Stimulated activated effector memory CD8-positive, alpha-beta T cell treated with anti-CD3 and anti-CD28 coated beads, Interleukin-12 subunit alpha, Interleukin-12 subunit beta, amount 100 ng/mL, for 72 hours (primary cell): Measurements from ENCODE around the gene DGLUCY.
"Not testable (repeated sequence)": the region's sequence is repeated elsewhere in the genome, so short reads cannot be mapped to it uniquely, and the experiment has no call there.

Experiments used
- ATAC-seq: fragments of 150-1000 bp; cut with Tn5 transposase; 2 replicates; pipeline ENCODE4 v1.10.0; 2021
- DNase-seq, 2 donors: peaks; one replicate each; pipeline ENCODE4 v3.0.0; 2021 to 2022; ENCODE audit warnings: low spot score in 2 of 2
- H3K27ac Mint-ChIP-seq: one replicate; pipeline ENCODE4 v1.8.0; 2022; ENCODE audit warnings: mild to moderate bottlenecking, mixed read lengths
- H3K36me3 Mint-ChIP-seq: one replicate; pipeline ENCODE4 v1.8.0; 2022; ENCODE audit warnings: mild to moderate bottlenecking, mixed read lengths
- H3K4me1 Mint-ChIP-seq: one replicate; pipeline ENCODE4 v1.8.0; 2022; ENCODE audit warnings: mixed read lengths
- H3K4me3 Mint-ChIP-seq: one replicate; pipeline ENCODE4 v1.8.0; 2022; ENCODE audit warnings: mild to moderate bottlenecking, mixed read lengths
- H3K9me3 Mint-ChIP-seq: one replicate; pipeline ENCODE4 v1.8.0; 2022; ENCODE audit warnings: mixed read lengths

The DGLUCY gene

DNA sequence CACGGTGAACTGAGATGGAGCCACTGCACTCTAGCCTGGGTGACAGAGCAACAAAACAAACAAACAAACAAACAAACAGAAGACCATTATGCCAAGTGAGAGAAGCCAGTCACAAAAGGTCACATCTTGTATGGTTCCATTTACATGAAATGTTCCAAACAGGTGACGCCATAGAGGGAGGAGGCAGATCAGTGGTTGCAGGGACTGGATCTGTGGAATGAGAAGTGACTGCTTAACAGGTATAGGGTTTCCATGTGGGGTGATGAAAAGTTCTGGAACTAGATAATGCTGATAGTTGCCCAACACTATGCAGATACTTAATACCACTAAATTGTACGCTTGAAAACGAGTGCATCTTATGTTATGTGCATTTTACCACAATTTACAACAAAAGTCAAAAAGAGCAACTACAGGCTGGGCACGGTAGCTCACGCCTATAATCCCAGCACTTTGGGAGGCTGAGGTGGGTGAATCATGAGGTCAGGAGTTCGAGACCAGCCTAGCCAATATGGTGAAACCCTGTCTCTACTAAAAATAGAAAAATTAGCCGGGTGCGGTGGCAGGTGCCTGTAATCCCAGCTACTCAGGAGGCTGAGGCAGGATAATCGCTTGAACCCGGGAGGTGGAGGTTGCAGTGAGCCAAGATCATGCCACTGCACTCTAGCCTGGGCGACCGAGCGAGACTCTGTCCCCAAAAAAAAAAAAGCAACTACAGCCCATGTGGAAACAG is 20.0 kb upstream of the DGLUCY start:
- not testable (repeated sequence) for H3K27ac Mint-ChIP-seq, H3K4me3 Mint-ChIP-seq, H3K36me3 Mint-ChIP-seq, ATAC-seq, DNase-seq, H3K9me3 Mint-ChIP-seq
- peaks cover 26% of the 10 kb centered on the region for H3K4me1 Mint-ChIP-seq

DNA sequence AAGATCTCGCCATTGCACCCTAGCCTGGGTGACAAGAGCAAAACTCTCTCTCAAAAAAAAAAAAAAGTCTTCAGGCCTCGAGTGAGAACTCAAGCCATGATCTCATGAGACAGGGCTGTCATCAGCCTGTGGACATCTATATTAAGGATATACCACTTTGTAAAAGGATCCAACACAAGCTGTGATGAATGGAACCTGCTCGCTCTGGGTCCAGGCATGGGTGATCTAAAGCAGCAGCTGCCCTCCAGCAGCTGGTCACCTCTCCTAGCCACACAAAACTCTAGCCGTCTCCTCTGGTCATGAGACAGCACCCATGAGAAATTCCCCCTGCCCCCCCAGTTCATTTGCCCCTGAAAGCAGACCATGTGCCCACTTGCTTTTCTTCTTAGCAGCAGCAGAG is 19.1 kb upstream of the DGLUCY start:
- H3K27ac Mint-ChIP-seq: no peak overlapping the region
- H3K36me3 Mint-ChIP-seq: peaks cover under 1% of the 10 kb centered on the region
- ATAC-seq (no peak), DNase-seq (no peak)
- peaks cover 29% of the 10 kb centered on the region for H3K4me1 Mint-ChIP-seq
- no peaks in the 10 kb centered on the region for H3K9me3 Mint-ChIP-seq
- H3K4me3 Mint-ChIP-seq: no peak overlapping the region

DNA sequence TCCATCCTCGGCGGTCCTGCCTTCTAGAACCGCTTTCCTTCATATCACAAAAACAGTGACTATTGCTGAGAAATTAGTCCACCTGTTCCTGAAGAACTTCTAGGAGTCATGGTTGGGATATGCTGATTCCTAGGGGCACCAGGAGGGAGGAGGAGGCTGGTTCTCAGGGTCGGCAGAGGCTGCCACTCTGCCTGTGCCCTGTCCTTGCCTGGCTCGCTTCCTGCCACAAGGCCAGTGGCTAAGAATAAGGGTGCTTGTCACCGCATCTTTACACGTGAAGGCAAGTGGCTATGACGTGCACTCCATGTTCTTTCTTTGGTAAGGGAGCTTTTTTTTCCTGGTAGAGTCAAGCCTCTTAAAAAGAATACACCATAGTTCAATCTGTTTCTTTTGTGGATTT is 18.7 kb upstream of the DGLUCY start:
- peaks cover 4% of the 10 kb centered on the region for H3K36me3 Mint-ChIP-seq
- ATAC-seq: no peak
- no peak overlapping the region for H3K4me3 Mint-ChIP-seq

DNA sequence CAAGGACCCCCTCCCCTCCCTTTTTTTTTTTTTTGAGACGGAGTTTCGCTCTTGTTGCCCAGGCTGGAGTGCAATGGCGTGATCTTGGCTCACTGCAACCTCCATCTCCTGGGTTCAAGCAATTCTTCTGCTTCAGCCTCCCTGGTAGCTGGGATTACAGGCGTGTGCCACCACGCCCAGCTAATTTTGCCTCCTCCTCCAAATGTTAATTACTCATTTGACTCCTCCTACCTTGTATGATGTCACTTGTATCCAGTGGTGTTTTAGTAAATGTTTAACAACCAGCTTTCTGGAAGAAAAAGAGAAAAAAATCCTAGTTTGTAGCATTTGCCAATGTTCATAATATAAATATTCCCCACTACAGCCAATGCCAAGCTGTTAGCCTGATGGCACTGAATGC is 16.2 kb upstream of the DGLUCY start:
- not testable (repeated sequence) for H3K4me3 Mint-ChIP-seq, H3K27ac Mint-ChIP-seq, ATAC-seq, H3K9me3 Mint-ChIP-seq, H3K36me3 Mint-ChIP-seq, DNase-seq
- peaks cover 24% of the 10 kb centered on the region for H3K4me1 Mint-ChIP-seq

More for the DNA sequence above, 18.7 kb upstream of the DGLUCY start:
- no peak for DNase-seq
- Mint-ChIP-seq H3K4me1 (peaks cover 32% of the 10 kb centered on the region), H3K27ac (no peak overlapping the region), H3K9me3 (no peaks in the 10 kb centered on the region)

DNA sequence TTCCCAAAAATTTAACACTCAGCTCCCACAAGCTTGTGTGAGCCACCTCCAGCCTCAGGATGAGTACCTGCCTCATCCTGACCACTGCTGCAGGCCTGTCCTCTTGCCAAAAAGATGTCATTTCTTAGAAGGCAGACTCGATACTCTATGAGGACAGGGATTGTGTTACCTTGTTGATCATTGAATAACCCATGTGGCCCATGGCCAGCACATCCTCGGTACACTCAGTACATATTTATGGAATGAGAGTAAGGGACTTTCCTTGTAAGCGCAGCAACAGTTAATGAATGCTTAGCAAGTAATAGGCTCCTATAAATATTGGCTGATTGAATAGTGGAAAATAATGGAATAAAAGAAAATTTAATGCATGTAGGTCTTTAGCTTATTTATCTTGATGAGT is 15.3 kb upstream of the DGLUCY start:
- H3K27ac Mint-ChIP-seq: peak overlapping the region; percentile 18
- DNase-seq (no peak), ATAC-seq (no peak)
- no peak overlapping the region for H3K4me3 Mint-ChIP-seq
- H3K9me3 Mint-ChIP-seq: no peaks in the 10 kb centered on the region
- peaks cover 22% of the 10 kb centered on the region for H3K4me1 Mint-ChIP-seq
- H3K36me3 Mint-ChIP-seq: peaks cover 4% of the 10 kb centered on the region

DNA sequence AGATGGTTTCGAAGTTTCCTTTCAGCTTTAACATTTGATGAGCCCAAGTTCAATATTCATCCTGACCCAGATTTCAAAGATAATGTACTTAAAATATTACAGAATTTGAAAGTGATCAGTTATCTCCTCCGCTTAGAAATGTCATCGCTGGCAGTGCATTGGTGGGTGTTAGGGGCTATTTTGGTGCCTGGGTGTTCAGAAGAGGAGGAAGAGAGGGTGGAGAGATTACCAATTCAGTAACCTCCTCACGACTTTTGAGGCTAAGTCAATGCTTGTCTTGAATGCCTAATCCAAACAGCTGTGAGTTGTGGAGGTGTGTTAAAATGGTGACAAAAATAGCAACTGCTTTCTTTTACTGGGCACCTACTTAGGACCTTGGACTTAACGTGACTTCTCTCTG is 13.8 kb upstream of the DGLUCY start:
- Mint-ChIP-seq H3K27ac (peak overlapping the region; percentile 68), H3K36me3 (peaks cover 4% of the 10 kb centered on the region), H3K9me3 (no peaks in the 10 kb centered on the region), H3K4me3 (peak overlapping the region; percentile 31), H3K4me1 (peaks cover 20% of the 10 kb centered on the region)
- DNase-seq: no peak
- peak; percentile 91 for ATAC-seq

DNA sequence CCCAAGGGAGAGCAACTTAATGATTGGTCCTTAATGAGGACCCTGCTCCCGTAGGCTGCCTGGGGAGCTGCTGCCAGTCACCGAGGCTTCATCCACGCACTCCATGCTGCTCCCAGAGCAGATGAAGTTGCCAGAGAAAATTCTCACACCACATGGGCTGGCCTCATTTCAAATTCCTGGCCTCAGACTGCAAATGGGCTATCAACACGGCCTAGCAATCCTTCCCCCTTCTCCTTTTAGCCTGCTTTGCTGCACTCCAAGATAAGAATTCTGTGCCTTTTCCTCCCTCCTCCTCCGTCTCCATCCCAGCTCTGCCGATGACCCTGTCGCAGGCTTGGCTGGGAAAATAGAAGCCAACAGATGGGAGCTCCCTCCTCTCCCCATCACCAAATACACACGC is 10.8 kb upstream of the DGLUCY start:
- H3K27ac Mint-ChIP-seq: no peak overlapping the region
- no peak overlapping the region for H3K4me3 Mint-ChIP-seq
- ATAC-seq (no peak), DNase-seq (no peak)
- no peaks in the 10 kb centered on the region for H3K9me3 Mint-ChIP-seq
- peaks cover 29% of the 10 kb centered on the region for H3K4me1 Mint-ChIP-seq
- H3K36me3 Mint-ChIP-seq: peaks cover 5% of the 10 kb centered on the region

DNA sequence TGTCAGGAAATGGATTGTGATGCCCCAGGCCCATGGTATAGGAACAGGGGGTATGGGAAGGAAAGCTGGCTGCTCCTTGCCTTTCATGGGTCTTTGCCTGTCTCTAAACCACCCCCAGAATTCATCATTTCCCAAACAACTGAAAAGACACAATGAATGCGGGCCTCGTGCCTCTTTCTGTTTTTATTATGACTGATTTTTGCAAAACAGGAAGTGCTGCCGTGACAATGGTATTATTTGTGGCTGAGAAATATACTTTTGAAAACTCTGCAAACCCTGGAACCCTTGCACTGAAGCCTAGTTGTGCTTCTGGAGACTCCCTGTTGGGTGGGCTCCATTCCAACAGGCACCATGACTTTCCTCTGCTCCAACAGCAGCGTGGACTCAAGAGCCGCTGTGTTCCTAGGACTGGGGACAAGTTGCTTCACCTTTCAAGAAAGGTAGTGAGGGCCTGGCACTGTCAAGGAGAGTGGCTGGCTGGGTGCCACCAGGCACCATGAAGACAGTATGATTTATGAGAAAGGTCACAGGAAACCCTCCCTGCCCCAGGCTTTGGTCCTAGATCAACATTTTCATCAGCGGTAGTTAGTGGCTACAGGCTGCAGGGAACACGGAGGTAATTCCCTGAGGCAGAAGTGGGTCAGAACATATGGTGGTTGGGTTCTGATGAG is 4.8 kb upstream of the DGLUCY start:
- peak; percentile 25 to 78 for DNase-seq
- ATAC-seq: peak; percentile 61
- H3K4me3 Mint-ChIP-seq: peak overlapping the region; percentile 52
- peaks cover 17% of the 10 kb centered on the region for H3K36me3 Mint-ChIP-seq
- no peaks in the 10 kb centered on the region for H3K9me3 Mint-ChIP-seq
- peak overlapping the region; percentile 92 for H3K27ac Mint-ChIP-seq
- H3K4me1 Mint-ChIP-seq: peaks cover 57% of the 10 kb centered on the region

DNA sequence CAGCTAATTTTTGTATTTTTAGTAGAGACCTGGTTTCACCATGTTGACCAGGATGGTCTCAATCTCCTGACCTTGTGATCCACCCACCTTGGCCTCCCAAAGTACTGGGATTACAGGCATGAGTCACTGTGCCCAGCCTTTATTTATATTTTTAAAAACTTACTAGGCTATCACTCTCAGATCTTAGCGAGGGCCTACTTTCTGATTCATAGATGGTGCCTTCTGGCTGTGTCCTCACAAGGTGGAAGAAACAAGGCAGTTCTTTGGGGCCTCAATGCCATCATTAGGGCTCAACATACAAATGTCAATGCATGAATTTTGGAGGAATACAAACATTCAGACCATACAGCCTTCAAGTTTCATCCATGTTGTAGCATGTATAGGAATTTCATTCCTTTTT is 2.4 kb upstream of the DGLUCY start:
- peaks cover 74% of the 10 kb centered on the region for H3K4me1 Mint-ChIP-seq
- H3K36me3 Mint-ChIP-seq: peaks cover 36% of the 10 kb centered on the region
- no peak overlapping the region for H3K4me3 Mint-ChIP-seq
- H3K27ac Mint-ChIP-seq: no peak overlapping the region
- no peaks in the 10 kb centered on the region for H3K9me3 Mint-ChIP-seq
- ATAC-seq (no peak), DNase-seq (no peak)

DNA sequence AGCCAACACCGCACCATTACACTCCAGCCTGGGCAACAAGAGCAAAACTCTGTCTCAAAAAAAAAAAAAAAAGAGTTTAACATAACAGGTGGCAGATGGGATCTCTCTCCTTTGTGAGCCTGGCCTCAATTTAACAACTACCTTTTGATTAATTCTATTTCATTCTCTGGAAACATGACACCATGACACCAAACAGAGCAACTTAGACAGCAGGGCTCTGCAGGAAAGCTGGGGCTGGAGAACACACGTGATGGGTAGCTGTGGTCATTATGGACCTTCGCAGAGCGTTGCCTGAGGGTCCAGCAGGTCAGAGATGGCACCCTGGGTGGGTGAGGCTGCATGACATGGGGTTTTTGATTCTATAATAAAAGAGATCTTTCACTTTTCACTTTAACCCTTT is 1.7 kb upstream of the DGLUCY start:
- peak overlapping the region; percentile 97 for H3K4me3 Mint-ChIP-seq
- no peaks in the 10 kb centered on the region for H3K9me3 Mint-ChIP-seq
- H3K27ac Mint-ChIP-seq: peak overlapping the region; percentile 99
- DNase-seq (no peak), ATAC-seq (no peak)
- peaks cover 43% of the 10 kb centered on the region for H3K36me3 Mint-ChIP-seq
- H3K4me1 Mint-ChIP-seq: peaks cover 81% of the 10 kb centered on the region

DNA sequence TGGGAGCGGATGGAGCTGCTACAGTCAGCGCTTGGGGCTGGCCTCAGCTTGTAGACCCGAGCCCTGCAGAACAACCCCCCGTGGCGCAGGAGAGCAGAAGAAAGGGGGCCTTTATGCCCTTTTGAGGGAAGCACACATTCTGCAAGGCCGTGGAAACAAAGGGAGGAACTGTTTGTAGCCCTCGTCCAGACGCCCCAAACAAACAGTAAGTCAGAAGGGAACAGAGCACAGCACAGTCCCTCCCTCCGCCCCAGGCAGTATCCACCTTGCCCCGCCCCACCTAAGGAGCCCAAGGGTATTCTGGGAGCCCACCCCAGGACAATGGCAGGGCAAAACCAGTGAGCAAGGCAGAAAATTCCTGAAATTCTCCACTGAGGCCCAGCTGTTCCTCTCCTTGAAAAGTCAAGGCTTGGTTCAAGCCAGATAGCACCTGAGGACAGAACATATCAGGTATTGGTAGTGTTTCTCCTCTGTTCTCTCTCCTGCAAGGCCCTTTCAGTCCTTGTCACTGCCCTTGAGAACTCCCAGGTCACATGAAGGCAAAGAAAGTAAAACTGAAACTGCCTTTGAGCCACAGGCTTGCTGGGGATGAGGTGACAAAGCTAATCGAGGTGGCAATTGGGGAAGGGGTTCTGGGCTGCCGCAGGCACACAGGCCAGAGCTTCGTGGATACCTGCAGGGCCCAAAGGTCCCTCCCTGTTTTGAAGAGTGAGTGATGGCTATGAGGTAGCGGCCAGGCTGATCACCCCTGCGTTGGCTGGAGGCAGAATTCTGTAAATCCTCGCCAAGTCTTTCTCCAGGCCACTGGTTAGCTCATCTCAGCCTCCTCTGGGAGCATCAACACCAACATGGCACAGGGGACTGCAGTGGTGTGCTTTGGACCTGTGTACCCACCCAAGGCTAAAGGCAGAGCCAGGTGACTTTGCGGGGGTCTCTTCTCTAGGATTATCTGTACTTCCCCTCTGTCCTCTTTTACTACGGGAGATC is 499 bp downstream of the DGLUCY start:
- Mint-ChIP-seq H3K36me3 (peaks cover 38% of the 10 kb centered on the region), H3K9me3 (peaks cover 3% of the 10 kb centered on the region), H3K4me3 (peak overlapping the region; percentile 97), H3K4me1 (peaks cover 73% of the 10 kb centered on the region), H3K27ac (peak overlapping the region; percentile 99)
- DNase-seq (peak; percentile 43 to 86), ATAC-seq (peak; percentile 82)

DNA sequence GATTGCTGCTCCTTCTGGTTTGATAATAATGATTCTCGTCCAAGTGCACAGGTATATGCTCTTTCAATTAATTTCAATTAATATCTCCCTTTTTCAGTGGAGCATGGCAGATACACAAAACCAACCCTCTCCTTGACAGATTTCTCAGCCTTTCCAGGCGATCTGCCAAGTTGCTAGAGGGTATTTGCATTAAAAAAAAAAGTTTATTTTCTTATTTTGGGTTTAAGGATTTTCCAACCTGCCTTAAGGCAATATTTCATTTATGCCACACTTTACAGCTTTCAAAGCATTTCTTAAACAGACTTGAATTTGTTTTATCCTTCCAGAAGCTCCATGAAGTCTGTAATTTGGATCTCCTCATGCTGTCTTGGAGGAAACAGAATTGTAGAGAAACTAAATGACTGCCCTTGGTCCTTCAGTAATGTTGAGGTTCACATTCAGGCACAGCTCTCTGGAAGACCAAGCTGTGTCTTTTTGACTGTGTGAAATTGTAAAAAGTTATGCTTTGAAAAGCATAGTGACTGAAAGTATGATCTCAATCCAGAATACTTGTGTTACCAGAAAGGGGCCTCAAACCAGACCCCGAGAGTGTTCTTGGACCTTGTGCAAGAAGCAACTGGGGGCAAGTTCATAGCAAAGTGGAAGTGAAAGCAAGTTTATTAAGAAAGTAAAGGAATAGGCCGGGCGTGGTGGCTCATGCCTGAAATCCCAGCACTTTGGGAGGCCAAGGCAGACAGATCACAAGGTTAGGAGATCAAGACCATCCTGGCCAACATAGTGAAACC is 2.3 kb downstream of the DGLUCY start:
- Mint-ChIP-seq H3K27ac (peak overlapping the region; percentile 99), H3K4me3 (peak overlapping the region; percentile 97), H3K36me3 (peaks cover 47% of the 10 kb centered on the region), H3K9me3 (peaks cover 5% of the 10 kb centered on the region), H3K4me1 (peaks cover 73% of the 10 kb centered on the region)
- ATAC-seq (no peak), DNase-seq (no peak)

DNA sequence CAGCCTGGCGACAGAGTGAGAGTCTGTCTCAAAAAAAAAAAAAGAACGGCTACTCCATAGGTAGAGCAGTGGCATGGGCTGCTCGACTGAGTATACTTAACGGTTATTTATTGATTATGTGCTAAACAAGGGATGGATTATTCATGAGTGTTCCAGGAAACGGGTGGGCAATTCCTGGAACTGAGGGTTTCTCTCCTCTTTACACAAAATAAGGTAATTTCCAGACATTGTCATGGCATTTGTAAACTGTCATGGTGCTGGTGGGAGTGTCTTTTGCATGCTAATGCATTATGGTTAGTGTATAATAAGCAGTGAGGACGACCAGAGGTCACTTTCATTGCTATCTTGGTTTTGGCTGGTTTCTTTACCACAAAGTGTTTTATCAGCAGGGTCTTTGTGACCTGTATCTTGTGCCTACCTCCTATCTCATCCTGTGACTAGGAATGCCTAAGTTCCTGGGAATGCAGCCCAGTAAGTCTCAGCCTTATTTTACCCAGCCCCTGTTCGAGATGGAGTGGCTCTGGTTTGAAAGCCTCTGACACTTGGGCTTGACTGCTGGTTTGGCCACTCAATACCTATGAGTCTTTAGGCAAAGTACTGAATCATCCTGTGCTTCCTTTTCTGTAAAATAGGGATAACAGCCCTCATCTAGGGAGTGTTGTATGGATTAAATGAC is 3.2 kb downstream of the DGLUCY start:
- peaks cover 5% of the 10 kb centered on the region for H3K9me3 Mint-ChIP-seq
- peak overlapping the region; percentile 99 for H3K27ac Mint-ChIP-seq
- peak overlapping the region; percentile 97 for H3K4me3 Mint-ChIP-seq
- H3K4me1 Mint-ChIP-seq: peaks cover 74% of the 10 kb centered on the region
- peaks cover 53% of the 10 kb centered on the region for H3K36me3 Mint-ChIP-seq
- ATAC-seq (peak; percentile 57), DNase-seq (peak; percentile 41 to 83)

DNA sequence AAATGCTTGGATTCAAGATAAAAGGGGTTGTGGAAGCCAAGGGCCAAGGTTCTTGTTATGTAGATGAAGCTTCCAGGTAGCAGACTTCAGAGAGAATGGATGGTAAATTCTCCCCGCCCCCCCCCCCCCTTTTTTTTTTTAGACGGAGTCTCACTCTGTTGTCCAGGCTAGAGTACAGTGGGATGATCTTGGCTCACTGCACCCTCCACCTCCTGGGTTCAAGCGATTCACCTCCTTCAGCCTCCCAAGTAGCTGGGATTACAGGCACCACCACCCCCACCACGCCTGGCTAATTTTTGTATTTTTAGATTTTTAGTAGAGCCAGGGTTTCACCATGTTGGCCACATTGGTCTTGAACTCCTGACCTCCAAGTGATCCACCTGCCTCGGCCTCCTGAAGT is 4.1 kb downstream of the DGLUCY start:
- Mint-ChIP-seq H3K27ac (peak overlapping the region; percentile 99), H3K9me3 (peaks cover 5% of the 10 kb centered on the region), H3K4me3 (peak overlapping the region; percentile 97), H3K4me1 (peaks cover 66% of the 10 kb centered on the region), H3K36me3 (peaks cover 48% of the 10 kb centered on the region)
- DNase-seq (no peak), ATAC-seq (no peak)
